DOHH2 (cell line): Measurements from ENCODE around the gene ITLN1.

Source experiments
- H3F3A ChIP-seq: fragments of 200-600 bp; sonication (generic), shearing (Covaris generic); 2 replicates; pipeline ENCODE4 v1.6.0; 2016; ENCODE audit warnings: antibody characterized with exemption, mild to moderate bottlenecking; ENCODE audit not compliant: control insufficient read depth, insufficient read depth
- H3K27ac ChIP-seq: fragments of 200-600 bp; sonication (generic); 2 replicates; pipeline ENCODE4 v1.5.1; 2014; ENCODE audit warnings: low read depth, mild to moderate bottlenecking, low read length, moderate library complexity
- H3K27me3 ChIP-seq: fragments of 200-600 bp; sonication (generic); 2 replicates; pipeline ENCODE4 v1.6.1; 2014; ENCODE audit warnings: mild to moderate bottlenecking, low read length, mixed read lengths; ENCODE audit not compliant: control insufficient read depth
- H3K36me3 ChIP-seq: fragments of 200-600 bp; sonication (generic); 2 replicates; pipeline ENCODE4 v1.6.1; 2014; ENCODE audit warnings: mild to moderate bottlenecking, low read length, moderate library complexity, mixed read lengths; ENCODE audit not compliant: control insufficient read depth
- H3K4me1 ChIP-seq: fragments of 200-600 bp; sonication (generic); 2 replicates; pipeline ENCODE4 v1.6.1; 2014; ENCODE audit warnings: mild to moderate bottlenecking, low read length, mixed read lengths; ENCODE audit not compliant: control insufficient read depth
- H3K4me2 ChIP-seq: fragments of 200-600 bp; sonication (generic); 2 replicates; pipeline ENCODE4 v1.6.0; 2014; ENCODE audit warnings: mild to moderate bottlenecking, low read length, moderate library complexity
- H3K4me3 ChIP-seq: fragments of 200-600 bp; sonication (generic); 2 replicates; pipeline ENCODE4 v1.5.1; 2014; ENCODE audit warnings: mild to moderate bottlenecking, low read length, mixed read lengths
- H3K79me2 ChIP-seq: fragments of 200-600 bp; sonication (generic); 2 replicates; pipeline ENCODE4 v1.6.1; 2014; ENCODE audit warnings: mild to moderate bottlenecking, low read length, mixed read lengths; ENCODE audit not compliant: control insufficient read depth
- H3K9me2 ChIP-seq: fragments of 200-600 bp; sonication (generic); replicated peaks from 2 replicates; pipeline ENCODE4 v1.6.1; 2014; ENCODE audit warnings: mild to moderate bottlenecking, low read length, mixed read lengths; ENCODE audit not compliant: control insufficient read depth
- H3K9me3 ChIP-seq: fragments of 200-600 bp; sonication (generic); 2 replicates; pipeline ENCODE4 v1.6.1; 2014; ENCODE audit warnings: antibody characterized with exemption, low read length, mixed read lengths; ENCODE audit not compliant: control insufficient read depth, insufficient read depth
- H4K20me1 ChIP-seq: fragments of 200-600 bp; sonication (generic); 2 replicates; pipeline ENCODE4 v1.6.0; 2014; ENCODE audit warnings: low read depth, mild to moderate bottlenecking, antibody characterized with exemption, low read length, moderate library complexity; ENCODE audit not compliant: control insufficient read depth, insufficient read depth
- CTCF ChIP-seq: fragments of 200-600 bp; sonication (generic); IDR thresholded peaks from one replicate; pipeline ENCODE4 v1.5.1; 2014; ENCODE audit warnings: antibody characterized with exemption, mild to moderate bottlenecking, low read depth, low read length; ENCODE audit not compliant: poor library complexity, severe bottlenecking
- EZH2phosphoT487 ChIP-seq: fragments of 200-600 bp; sonication (generic); IDR thresholded peaks from 2 replicates; pipeline ENCODE4 v1.6.1; 2017; ENCODE audit warnings: borderline replicate concordance, mild to moderate bottlenecking, antibody characterized with exemption, low read length, moderate library complexity, mixed read lengths

ITLN1 gene

GRCh38 chr1:160891474-160891873 is 6.5 kb upstream of the ITLN1 start:
- TF ChIP-seq EZH2phosphoT487 (no peak), CTCF (no peak)
- H3K4me3 ChIP-seq, result no peak overlapping the region
- no peaks in the 10 kb centered on the region for H3K4me1 ChIP-seq

GRCh38 chr1:160888926-160889325 is 3.9 kb upstream of the ITLN1 start:
- Histone ChIP-seq H3F3A (no peaks in the 10 kb centered on the region), H4K20me1 (no peaks in the 10 kb centered on the region), H3K4me1 (no peaks in the 10 kb centered on the region), H3K36me3 (no peaks in the 10 kb centered on the region), H3K4me2 (no peak overlapping the region), H3K9me2 (no peaks in the 10 kb centered on the region), H3K27me3 (no peaks in the 10 kb centered on the region; the same call in 1 of the 2 replicates), H3K79me2 (no peaks in the 10 kb centered on the region), H3K9me3 (no peaks in the 10 kb centered on the region), H3K4me3 (no peak overlapping the region), H3K27ac (no peak overlapping the region)
- TF ChIP-seq CTCF (no peak), EZH2phosphoT487 (no peak)

More at GRCh38 chr1:160891474-160891873, 6.5 kb upstream of the ITLN1 start:
- Histone ChIP-seq H3K27ac (no peak overlapping the region), H3K79me2 (no peaks in the 10 kb centered on the region), H3K36me3 (no peaks in the 10 kb centered on the region), H3F3A (no peaks in the 10 kb centered on the region), H3K4me2 (no peak overlapping the region), H4K20me1 (no peaks in the 10 kb centered on the region), H3K9me3 (no peaks in the 10 kb centered on the region), H3K9me2 (no peaks in the 10 kb centered on the region), H3K27me3 (no peaks in the 10 kb centered on the region; the same call in 1 of the 2 replicates)

GRCh38 chr1:160887071-160887470 is 2.1 kb upstream of the ITLN1 start:
- Histone ChIP-seq H3K4me2 (no peak overlapping the region), H4K20me1 (no peaks in the 10 kb centered on the region), H3K79me2 (no peaks in the 10 kb centered on the region), H3K9me3 (no peaks in the 10 kb centered on the region), H3K27ac (no peak overlapping the region), H3K27me3 (no peaks in the 10 kb centered on the region; the same call in 1 of the 2 replicates), H3K4me3 (no peak overlapping the region), H3K36me3 (no peaks in the 10 kb centered on the region), H3K9me2 (no peaks in the 10 kb centered on the region), H3K4me1 (no peaks in the 10 kb centered on the region), H3F3A (no peaks in the 10 kb centered on the region)
- TF ChIP-seq EZH2phosphoT487 (no peak), CTCF (no peak)

GRCh38 chr1:160884579-160884978 is 401 bp downstream of the ITLN1 start:
- Histone ChIP-seq H3K36me3 (no peaks in the 10 kb centered on the region), H3K4me2 (no peak overlapping the region), H3K27ac (no peak overlapping the region), H3K9me2 (no peaks in the 10 kb centered on the region), H3K79me2 (no peaks in the 10 kb centered on the region), H3K9me3 (no peaks in the 10 kb centered on the region), H3F3A (no peaks in the 10 kb centered on the region), H3K4me3 (no peak overlapping the region), H4K20me1 (no peaks in the 10 kb centered on the region), H3K27me3 (no peaks in the 10 kb centered on the region; the same call in 1 of the 2 replicates), H3K4me1 (no peaks in the 10 kb centered on the region)
- no peak for TF ChIP-seq EZH2phosphoT487
- TF ChIP-seq CTCF, result peak; percentile 53
